HepG2 (cell line): ENCODE measurements around the gene MICOS13. TPM values are rescaled to one million over a fixed set of nuclear protein-coding genes. Genes with fewer than 3 reads are reported as not detected.

ENCODE experiments used
- ARID2 ChIP-seq: sonication (generic); formaldehyde crosslinking; IDR thresholded peaks from 2 replicates; pipeline ENCODE4 v1.8.1; 2022; ENCODE audit warnings: mild to moderate bottlenecking, missing genetic modification reagents, borderline replicate concordance
- BORCS8-MEF2B ChIP-seq: sonication (generic); formaldehyde crosslinking; IDR thresholded peaks from 2 replicates; pipeline ENCODE4 v1.8.0; 2022; ENCODE audit warnings: mild to moderate bottlenecking, missing genetic modification reagents
- CSRNP1 ChIP-seq: sonication (generic); formaldehyde crosslinking; IDR thresholded peaks from 2 replicates; pipeline ENCODE4 v1.8.1; 2023; ENCODE audit warnings: mild to moderate bottlenecking, missing genetic modification reagents
- DMTF1 ChIP-seq: sonication (generic); formaldehyde crosslinking; IDR thresholded peaks from 2 replicates; pipeline ENCODE4 v1.4.0; 2020; ENCODE audit warnings: mild to moderate bottlenecking, missing genetic modification reagents
- ELF3 ChIP-seq: IDR thresholded peaks from 2 replicates; pipeline ENCODE4 v1.6.1; 2016; ENCODE audit warnings: missing genetic modification reagents, missing compliant biosample characterization
- ESRRA ChIP-seq: sonication (generic); formaldehyde crosslinking; IDR thresholded peaks from 2 replicates; pipeline ENCODE4 v1.5.1; 2020; ENCODE audit warnings: mild to moderate bottlenecking, low read depth, missing genetic modification reagents
- FOXO1 ChIP-seq: sonication (generic); formaldehyde crosslinking; IDR thresholded peaks from 2 replicates; pipeline ENCODE4 v1.4.0; 2020; ENCODE audit warnings: missing genetic modification reagents
- KDM1A ChIP-seq: IDR thresholded peaks from 2 replicates; pipeline ENCODE4 v1.6.1; 2016; ENCODE audit warnings: missing compliant biosample characterization
- LCORL ChIP-seq, 2 experiments: fragments of 450-650 bp in 1 of 2; sonication (generic) in 1 of 2; formaldehyde crosslinking in 1 of 2; IDR thresholded peaks; 2 replicates each; pipeline versions ENCODE4 v1.5.0 to v1.6.1; 2017 to 2020; ENCODE audit warnings: antibody characterized with exemption in 1 of 2, missing genetic modification reagents in 1 of 2
- PHF5A ChIP-seq: IDR thresholded peaks from one replicate; pipeline ENCODE4 v1.6.1; 2018; ENCODE audit warnings: low read depth, missing genetic modification reagents; ENCODE audit not compliant: unreplicated experiment
- PHF8 ChIP-seq: sonication (generic); formaldehyde crosslinking; IDR thresholded peaks from 2 replicates; pipeline ENCODE4 v1.5.0; 2020; ENCODE audit warnings: missing genetic modification reagents
- PLRG1 ChIP-seq: fragments of 450-650 bp; conservative IDR thresholded peaks from 2 replicates; pipeline ENCODE4 v1.6.1; 2016
- PTBP1 ChIP-seq: fragments of 200-400 bp; formaldehyde crosslinking; IDR thresholded peaks from 2 replicates; pipeline ENCODE4 v1.6.1; 2018; ENCODE audit warnings: low read length, low read depth; ENCODE audit not compliant: poor library complexity, severe bottlenecking
- RXRA ChIP-seq: sonication (generic); formaldehyde crosslinking; IDR thresholded peaks from 2 replicates; pipeline ENCODE4 v1.5.1; 2020; ENCODE audit warnings: missing genetic modification reagents
- SNAPC2 ChIP-seq: sonication (generic); formaldehyde crosslinking; IDR thresholded peaks from 2 replicates; pipeline ENCODE4 v1.8.1; 2022; ENCODE audit warnings: mild to moderate bottlenecking, missing genetic modification reagents
- USF2 ChIP-seq, 2 experiments: sonication (generic) in 1 of 2; formaldehyde crosslinking in 1 of 2; IDR thresholded peaks; 2 replicates each; pipeline versions ENCODE4 v1.5.1 to v1.6.1; 2011 to 2020; ENCODE audit warnings: borderline replicate concordance in 1 of 2, low read depth in 1 of 2, low read length in 1 of 2, mild to moderate bottlenecking in 1 of 2, missing genetic modification reagents in 1 of 2, moderate library complexity in 1 of 2
- ZC3H13 ChIP-seq: sonication (generic); formaldehyde crosslinking; IDR thresholded peaks from 2 replicates; pipeline ENCODE4 v1.8.1; 2023; ENCODE audit warnings: mild to moderate bottlenecking, missing genetic modification reagents, moderate library complexity
- ZC3H4 ChIP-seq: sonication (generic); formaldehyde crosslinking; IDR thresholded peaks from 2 replicates; pipeline ENCODE4 v1.4.0; 2020; ENCODE audit warnings: missing genetic modification reagents, borderline replicate concordance
- ZMAT3 ChIP-seq: sonication (generic); formaldehyde crosslinking; conservative IDR thresholded peaks from 2 replicates; pipeline ENCODE4 v1.7.0; 2021; ENCODE audit warnings: missing genetic modification reagents
- ZNF331 ChIP-seq: sonication (generic); formaldehyde crosslinking; IDR thresholded peaks from 2 replicates; pipeline ENCODE4 v1.4.0; 2020; ENCODE audit warnings: missing genetic modification reagents
- ZNF33A ChIP-seq: sonication (generic); formaldehyde crosslinking; IDR thresholded peaks from 2 replicates; pipeline ENCODE4 v1.5.1; 2020; ENCODE audit warnings: missing genetic modification reagents, mild to moderate bottlenecking, moderate library complexity, borderline replicate concordance
- ZNF549 ChIP-seq: sonication (generic); formaldehyde crosslinking; IDR thresholded peaks from 2 replicates; pipeline ENCODE4 v1.5.0; 2020; ENCODE audit warnings: missing genetic modification reagents
- ZNF672 ChIP-seq: sonication (generic); formaldehyde crosslinking; IDR thresholded peaks from 2 replicates; pipeline ENCODE4 v1.8.1; 2022; ENCODE audit warnings: missing genetic modification reagents
- ZNF704 ChIP-seq: sonication (generic); formaldehyde crosslinking; IDR thresholded peaks from 2 replicates; pipeline ENCODE4 v1.8.1; 2023; ENCODE audit warnings: mild to moderate bottlenecking, inconsistent platforms, moderate library complexity, missing genetic modification reagents, borderline replicate concordance
- ZSCAN29 ChIP-seq: sonication (generic); formaldehyde crosslinking; conservative IDR thresholded peaks from 2 replicates; pipeline ENCODE4 v1.4.0; 2020; ENCODE audit warnings: mild to moderate bottlenecking, missing genetic modification reagents
- polyA plus RNA-seq, 8 experiments: library from polyadenylated mRNA; depleted of rRNA in 3 of 8; stranded (reverse) in 7 of 8; unstranded in 1 of 8; fragments of >200 nt; fragmentation: Illumina TruSeq in 4 of 8; extraction: Trizol in 4 of 8; gene quantifications; 2 replicates each; pipeline versions ENCODE4 v1.2.1 to v1.2.3, GENCODE V29; 2011 to 2016; ENCODE audit warnings: low read depth in 4 of 8, missing spikeins in 1 of 8, mixed read lengths in 1 of 8; ENCODE audit not compliant: insufficient read depth in 1 of 8
- total RNA-seq, 5 experiments: library from RNA; depleted of rRNA; stranded (reverse); fragments of >200 nt; fragmentation: Illumina TruSeq; extraction: Trizol; gene quantifications; 2 replicates each; pipeline ENCODE4 v1.2.3, GENCODE V29; 2016; ENCODE audit warnings: low read depth in 1 of 5

MICOS13 gene
- total and polyA plus RNA-seq, 2 of the 13 experiments (the other 11 are each of a cell fraction or from before 2014, with no cell fraction given) = 28.8 to 35.4 TPM

- TF ChIP-seq RXRA (CRISPR knock-in tag) (peak; percentile 4), PHF5A (no peak), ZNF331 (CRISPR knock-in tag) (no peak), LCORL (IDR thresholded peaks at IDR 0.05) (no peak), LCORL (CRISPR knock-in tag; IDR thresholded peaks at IDR 0.05) (peak; percentile 53; the same call in 1 of the 2 replicates), SNAPC2 (no peak), BORCS8-MEF2B (no peak), FOXO1 (CRISPR knock-in tag) (no peak), ZNF672 (no peak), ESRRA (CRISPR knock-in tag) (no peak), PHF8 (CRISPR knock-in tag) (peak; percentile 86; the same call in 1 of the 2 replicates), ZSCAN29 (no peak; the same call in 1 of the 2 replicates), ZNF549 (no peak), KDM1A (CRISPR knock-in tag) (no peak), ZC3H4 (CRISPR knock-in tag) (no peak), PTBP1 (no peak), CSRNP1 (CRISPR knock-in tag) (0 out of 2 replicates have a peak, but pooled peaks have one; percentile 58), ELF3 (no peak), ZNF704 (CRISPR knock-in tag) (no peak), PLRG1 (no peak), ARID2 (no peak), USF2 (IDR thresholded peaks at IDR 0.05; ENCODE audit: low read depth, low read length) (no peak), USF2 (CRISPR knock-in tag; IDR thresholded peaks at IDR 0.05; ENCODE audit: borderline replicate concordance) (no peak), DMTF1 (CRISPR knock-in tag) (no peak), ZMAT3 (no peak), ZNF33A (CRISPR knock-in tag) (peak; percentile 19; the same call in 1 of the 2 replicates), ZC3H13 (no peak)
Observed at GRCh38 chr19:5680084-5680436, 256 bp downstream of the MICOS13 start (continued).
